ENCODE measurements around the gene NFASC. TPM values are rescaled to one million over a fixed set of nuclear protein-coding genes. Genes with fewer than 3 reads are reported as not detected.

NFASC gene
- total and polyA plus RNA-seq, 9 of the 15 experiments (the other 6 are each of a cell fraction or from before 2014, with no cell fraction given) = 0.03 to 0.16 (median 0.06) TPM; not detected in 6

DNA sequence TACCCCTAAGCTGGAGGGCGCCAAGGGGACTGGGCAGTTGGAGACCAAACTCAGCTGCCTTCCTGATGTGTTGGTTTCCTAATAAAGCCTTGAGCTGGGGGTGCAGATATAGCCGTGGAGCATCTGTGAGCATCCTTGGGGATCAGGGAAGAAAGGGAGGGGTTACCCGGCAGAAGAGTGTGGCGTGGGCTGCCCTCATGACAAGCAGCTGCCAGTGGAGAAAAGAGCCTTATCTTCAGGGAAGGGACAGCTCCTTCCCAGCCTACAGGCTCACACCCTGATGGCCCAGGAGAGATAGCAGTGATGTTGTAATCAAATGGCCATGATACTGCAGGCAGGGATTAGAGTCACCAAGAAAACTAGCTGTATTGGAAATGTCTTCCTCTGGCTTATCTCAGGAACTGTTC is 10.8 kb upstream of the NFASC start (continued):
- TF ChIP-seq ZNF589 (CRISPR knock-in tag; IDR thresholded peaks at IDR 0.05; ENCODE audit: low read depth) = 0 out of 2 replicates have a peak, but pooled peaks have one; percentile 71
- TF ChIP-seq ZNF134 (CRISPR knock-in tag; conservative IDR thresholded peaks at IDR 0.05) = peak; percentile 51; the same call in 1 of the 2 replicates
- TF ChIP-seq, protein P1, sequence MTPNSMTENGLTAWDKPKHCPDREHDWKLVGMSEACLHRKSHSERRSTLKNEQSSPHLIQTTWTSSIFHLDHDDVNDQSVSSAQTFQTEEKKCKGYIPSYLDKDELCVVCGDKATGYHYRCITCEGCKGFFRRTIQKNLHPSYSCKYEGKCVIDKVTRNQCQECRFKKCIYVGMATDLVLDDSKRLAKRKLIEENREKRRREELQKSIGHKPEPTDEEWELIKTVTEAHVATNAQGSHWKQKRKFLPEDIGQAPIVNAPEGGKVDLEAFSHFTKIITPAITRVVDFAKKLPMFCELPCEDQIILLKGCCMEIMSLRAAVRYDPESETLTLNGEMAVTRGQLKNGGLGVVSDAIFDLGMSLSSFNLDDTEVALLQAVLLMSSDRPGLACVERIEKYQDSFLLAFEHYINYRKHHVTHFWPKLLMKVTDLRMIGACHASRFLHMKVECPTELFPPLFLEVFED (CRISPR knock-in tag; conservative IDR thresholded peaks at IDR 0.05) = 0 out of 2 replicates have a peak, but pooled peaks have one; percentile 59
- peak; percentile 72; the same call in 1 of the 2 replicates for TF ChIP-seq SOX6 (IDR thresholded peaks at IDR 0.05)
- no peak for TF ChIP-seq CCAR2 (IDR thresholded peaks at IDR 0.05; ENCODE audit: low read depth, low read length)
- TF ChIP-seq CEBPB (tag; IDR thresholded peaks at IDR 0.05) = peak; percentile 96
- 0 out of 2 replicates have a peak, but pooled peaks have one; percentile 6 for TF ChIP-seq ZNF354B (CRISPR knock-in tag; IDR thresholded peaks at IDR 0.05)
- TF ChIP-seq ELF2 (CRISPR knock-in tag; IDR thresholded peaks at IDR 0.05) = no peak
- TF ChIP-seq ZSCAN29 (IDR thresholded peaks at IDR 0.05) = no peak
- peak; percentile 79 for TF ChIP-seq CBFA2T2 (conservative IDR thresholded peaks at IDR 0.05)
- no peak for TF ChIP-seq MEF2D (tag; conservative IDR thresholded peaks at IDR 0.05; ENCODE audit: low read depth)
- peak; percentile 44 to 83; a peak in 3 of 4 replicates for TF ChIP-seq MAZ (CRISPR knock-in tag; conservative IDR thresholded peaks at IDR 0.05 in 1 of 2, IDR thresholded peaks at IDR 0.05 in 1 of 2)
- TF ChIP-seq, protein P2, sequence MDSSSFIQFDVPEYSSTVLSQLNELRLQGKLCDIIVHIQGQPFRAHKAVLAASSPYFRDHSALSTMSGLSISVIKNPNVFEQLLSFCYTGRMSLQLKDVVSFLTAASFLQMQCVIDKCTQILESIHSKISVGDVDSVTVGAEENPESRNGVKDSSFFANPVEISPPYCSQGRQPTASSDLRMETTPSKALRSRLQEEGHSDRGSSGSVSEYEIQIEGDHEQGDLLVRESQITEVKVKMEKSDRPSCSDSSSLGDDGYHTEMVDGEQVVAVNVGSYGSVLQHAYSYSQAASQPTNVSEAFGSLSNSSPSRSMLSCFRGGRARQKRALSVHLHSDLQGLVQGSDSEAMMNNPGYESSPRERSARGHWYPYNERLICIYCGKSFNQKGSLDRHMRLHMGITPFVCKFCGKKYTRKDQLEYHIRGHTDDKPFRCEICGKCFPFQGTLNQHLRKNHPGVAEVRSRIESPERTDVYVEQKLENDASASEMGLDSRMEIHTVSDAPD (CRISPR knock-in tag; IDR thresholded peaks at IDR 0.05) = no peak
- no peak for TF ChIP-seq ZBTB7A (IDR thresholded peaks at IDR 0.05; ENCODE audit: borderline replicate concordance, control insufficient read depth, low read depth, low read length)
- no peak for TF ChIP-seq CBFB (CRISPR knock-in tag; IDR thresholded peaks at IDR 0.05)
- TF ChIP-seq, protein P3, sequence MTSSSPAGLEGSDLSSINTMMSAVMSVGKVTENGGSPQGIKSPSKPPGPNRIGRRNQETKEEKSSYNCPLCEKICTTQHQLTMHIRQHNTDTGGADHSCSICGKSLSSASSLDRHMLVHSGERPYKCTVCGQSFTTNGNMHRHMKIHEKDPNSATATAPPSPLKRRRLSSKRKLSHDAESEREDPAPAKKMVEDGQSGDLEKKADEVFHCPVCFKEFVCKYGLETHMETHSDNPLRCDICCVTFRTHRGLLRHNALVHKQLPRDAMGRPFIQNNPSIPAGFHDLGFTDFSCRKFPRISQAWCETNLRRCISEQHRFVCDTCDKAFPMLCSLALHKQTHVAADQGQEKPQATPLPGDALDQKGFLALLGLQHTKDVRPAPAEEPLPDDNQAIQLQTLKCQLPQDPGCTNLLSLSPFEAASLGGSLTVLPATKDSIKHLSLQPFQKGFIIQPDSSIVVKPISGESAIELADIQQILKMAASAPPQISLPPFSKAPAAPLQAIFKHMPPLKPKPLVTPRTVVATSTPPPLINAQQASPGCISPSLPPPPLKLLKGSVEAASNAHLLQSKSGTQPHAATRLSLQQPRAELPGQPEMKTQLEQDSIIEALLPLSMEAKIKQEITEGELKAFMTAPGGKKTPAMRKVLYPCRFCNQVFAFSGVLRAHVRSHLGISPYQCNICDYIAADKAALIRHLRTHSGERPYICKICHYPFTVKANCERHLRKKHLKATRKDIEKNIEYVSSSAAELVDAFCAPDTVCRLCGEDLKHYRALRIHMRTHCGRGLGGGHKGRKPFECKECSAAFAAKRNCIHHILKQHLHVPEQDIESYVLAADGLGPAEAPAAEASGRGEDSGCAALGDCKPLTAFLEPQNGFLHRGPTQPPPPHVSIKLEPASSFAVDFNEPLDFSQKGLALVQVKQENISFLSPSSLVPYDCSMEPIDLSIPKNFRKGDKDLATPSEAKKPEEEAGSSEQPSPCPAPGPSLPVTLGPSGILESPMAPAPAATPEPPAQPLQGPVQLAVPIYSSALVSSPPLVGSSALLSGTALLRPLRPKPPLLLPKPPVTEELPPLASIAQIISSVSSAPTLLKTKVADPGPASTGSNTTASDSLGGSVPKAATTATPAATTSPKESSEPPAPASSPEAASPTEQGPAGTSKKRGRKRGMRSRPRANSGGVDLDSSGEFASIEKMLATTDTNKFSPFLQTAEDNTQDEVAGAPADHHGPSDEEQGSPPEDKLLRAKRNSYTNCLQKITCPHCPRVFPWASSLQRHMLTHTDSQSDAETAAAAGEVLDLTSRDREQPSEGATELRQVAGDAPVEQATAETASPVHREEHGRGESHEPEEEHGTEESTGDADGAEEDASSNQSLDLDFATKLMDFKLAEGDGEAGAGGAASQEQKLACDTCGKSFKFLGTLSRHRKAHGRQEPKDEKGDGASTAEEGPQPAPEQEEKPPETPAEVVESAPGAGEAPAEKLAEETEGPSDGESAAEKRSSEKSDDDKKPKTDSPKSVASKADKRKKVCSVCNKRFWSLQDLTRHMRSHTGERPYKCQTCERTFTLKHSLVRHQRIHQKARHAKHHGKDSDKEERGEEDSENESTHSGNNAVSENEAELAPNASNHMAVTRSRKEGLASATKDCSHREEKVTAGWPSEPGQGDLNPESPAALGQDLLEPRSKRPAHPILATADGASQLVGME (CRISPR knock-in tag; IDR thresholded peaks at IDR 0.05) = 0 out of 2 replicates have a peak, but pooled peaks have one; percentile 58
- no peak for TF ChIP-seq LARP7 (IDR thresholded peaks at IDR 0.05)
- no peak for TF ChIP-seq NR2C2 (CRISPR knock-in tag; IDR thresholded peaks at IDR 0.05)
- no peak for TF ChIP-seq NR2C2 (tag; IDR thresholded peaks at IDR 0.05)
- TF ChIP-seq IRF2 (CRISPR knock-in tag; IDR thresholded peaks at IDR 0.05) = no peak
- no peak for TF ChIP-seq ZNF444 (CRISPR knock-in tag; IDR thresholded peaks at IDR 0.05)
- TF ChIP-seq RCOR1 (IDR thresholded peaks at IDR 0.05; ENCODE audit: borderline replicate concordance in 1 of 2, low read depth in 2 of 2, low read length in 2 of 2) = peak in 1 of 2 experiments; percentile 94; a peak in 2 of 4 replicates

Measured in K562 (cell line).